HEK293 (cell line): Measurements from ENCODE around the gene CC2D1A.

Source experiments
- ELK4 ChIP-seq: IDR thresholded peaks from 2 replicates; pipeline ENCODE4 v1.6.1; 2011; ENCODE audit warnings: mild to moderate bottlenecking, low read depth, low read length, borderline replicate concordance
- GLI2 ChIP-seq: fragments of 450-650 bp; formaldehyde crosslinking; IDR thresholded peaks from 2 replicates; pipeline ENCODE4; 2017; ENCODE audit warnings: missing biosample characterization, missing genetic modification characterization, low read depth, borderline replicate concordance
- KLF17 ChIP-seq: fragments of 450-650 bp; formaldehyde crosslinking; IDR thresholded peaks from 2 replicates; pipeline ENCODE4 v1.5.1; 2016; ENCODE audit warnings: missing biosample characterization, missing genetic modification characterization
- OSR2 ChIP-seq: fragments of 450-650 bp; formaldehyde crosslinking; IDR thresholded peaks from 2 replicates; pipeline ENCODE4 v1.5.1; 2016; ENCODE audit warnings: missing biosample characterization, missing genetic modification characterization
- PATZ1 ChIP-seq: fragments of 450-650 bp; formaldehyde crosslinking; IDR thresholded peaks from 2 replicates; pipeline ENCODE4 v1.5.1; 2016; ENCODE audit warnings: missing biosample characterization, missing genetic modification characterization
- PRDM10 ChIP-seq: fragments of 450-650 bp; formaldehyde crosslinking; IDR thresholded peaks from 2 replicates; pipeline ENCODE4 v1.5.1; 2016; ENCODE audit warnings: missing biosample characterization, missing genetic modification characterization
- ZBTB17 ChIP-seq: fragments of 450-650 bp; formaldehyde crosslinking; IDR thresholded peaks from 2 replicates; pipeline ENCODE4 v1.5.1; 2016; ENCODE audit warnings: missing biosample characterization, missing genetic modification characterization
- ZNF10 ChIP-seq: fragments of 450-650 bp; formaldehyde crosslinking; IDR thresholded peaks from 2 replicates; pipeline ENCODE4 v1.5.1; 2017; ENCODE audit warnings: missing biosample characterization, missing genetic modification characterization
- ZNF155 ChIP-seq: fragments of 450-650 bp; formaldehyde crosslinking; IDR thresholded peaks from 2 replicates; pipeline ENCODE4 v1.5.1; 2016; ENCODE audit warnings: missing biosample characterization, missing genetic modification characterization
- ZNF16 ChIP-seq: fragments of 450-650 bp; formaldehyde crosslinking; IDR thresholded peaks from 2 replicates; pipeline ENCODE4 v1.5.1; 2016; ENCODE audit warnings: low read depth, missing biosample characterization, missing genetic modification characterization
- ZNF174 ChIP-seq: fragments of 450-650 bp; formaldehyde crosslinking; IDR thresholded peaks from 2 replicates; pipeline ENCODE4 v1.5.0; 2017; ENCODE audit warnings: missing biosample characterization, mild to moderate bottlenecking, missing genetic modification characterization
- ZNF223 ChIP-seq: fragments of 450-650 bp; formaldehyde crosslinking; IDR thresholded peaks from 2 replicates; pipeline ENCODE4 v1.5.1; 2016; ENCODE audit warnings: missing biosample characterization, missing genetic modification characterization
- ZNF394 ChIP-seq: fragments of 450-650 bp; formaldehyde crosslinking; IDR thresholded peaks from 2 replicates; pipeline ENCODE4 v1.5.1; 2016; ENCODE audit warnings: missing biosample characterization, missing genetic modification characterization, mild to moderate bottlenecking, moderate library complexity, borderline replicate concordance
- ZNF473 ChIP-seq: fragments of 450-650 bp; formaldehyde crosslinking; IDR thresholded peaks from 2 replicates; pipeline ENCODE4 v1.5.1; 2017; ENCODE audit warnings: missing biosample characterization, missing genetic modification characterization
- ZNF521 ChIP-seq: fragments of 450-650 bp; formaldehyde crosslinking; IDR thresholded peaks from 2 replicates; pipeline ENCODE4 v1.5.1; 2017; ENCODE audit warnings: missing biosample characterization, mild to moderate bottlenecking, missing genetic modification characterization
- ZNF555 ChIP-seq: fragments of 450-650 bp; formaldehyde crosslinking; conservative IDR thresholded peaks from 2 replicates; pipeline ENCODE4 v1.5.1; 2017; ENCODE audit warnings: missing biosample characterization, mild to moderate bottlenecking, missing genetic modification characterization, inconsistent platforms
- ZNF610 ChIP-seq: fragments of 450-650 bp; formaldehyde crosslinking; IDR thresholded peaks from 2 replicates; pipeline ENCODE4 v1.5.1; 2016; ENCODE audit warnings: missing biosample characterization, missing genetic modification characterization, borderline replicate concordance
- ZNF623 ChIP-seq: fragments of 450-650 bp; formaldehyde crosslinking; IDR thresholded peaks from 2 replicates; pipeline ENCODE4 v1.5.1; 2016; ENCODE audit warnings: missing biosample characterization, missing genetic modification characterization
- ZNF677 ChIP-seq: fragments of 450-650 bp; IDR thresholded peaks from 2 replicates; pipeline ENCODE4 v1.5.0; 2018; ENCODE audit warnings: missing biosample characterization, mild to moderate bottlenecking, missing genetic modification characterization, moderate library complexity
- ZXDB ChIP-seq: fragments of 450-650 bp; formaldehyde crosslinking; IDR thresholded peaks from 2 replicates; pipeline ENCODE4 v1.5.1; 2016; ENCODE audit warnings: missing biosample characterization, missing genetic modification characterization
- TF ChIP-seq, protein P1 (sequence below): fragments of 450-650 bp; formaldehyde crosslinking; IDR thresholded peaks from 2 replicates; pipeline ENCODE4 v1.5.1; 2016; ENCODE audit warnings: missing biosample characterization, missing genetic modification characterization
- TF ChIP-seq, protein P2 (sequence below): fragments of 450-650 bp; formaldehyde crosslinking; IDR thresholded peaks from 2 replicates; pipeline ENCODE4 v1.5.1; 2017; ENCODE audit warnings: missing biosample characterization, missing genetic modification characterization
- TF ChIP-seq, protein P3 (sequence below): fragments of 450-650 bp; formaldehyde crosslinking; IDR thresholded peaks from 2 replicates; pipeline ENCODE4 v1.5.1; 2017; ENCODE audit warnings: missing biosample characterization, missing genetic modification characterization
- TF ChIP-seq, protein P4 (sequence below): fragments of 450-650 bp; formaldehyde crosslinking; IDR thresholded peaks from 2 replicates; pipeline ENCODE4 v1.5.1; 2016; ENCODE audit warnings: missing biosample characterization, missing genetic modification characterization

Gene CC2D1A

DNA sequence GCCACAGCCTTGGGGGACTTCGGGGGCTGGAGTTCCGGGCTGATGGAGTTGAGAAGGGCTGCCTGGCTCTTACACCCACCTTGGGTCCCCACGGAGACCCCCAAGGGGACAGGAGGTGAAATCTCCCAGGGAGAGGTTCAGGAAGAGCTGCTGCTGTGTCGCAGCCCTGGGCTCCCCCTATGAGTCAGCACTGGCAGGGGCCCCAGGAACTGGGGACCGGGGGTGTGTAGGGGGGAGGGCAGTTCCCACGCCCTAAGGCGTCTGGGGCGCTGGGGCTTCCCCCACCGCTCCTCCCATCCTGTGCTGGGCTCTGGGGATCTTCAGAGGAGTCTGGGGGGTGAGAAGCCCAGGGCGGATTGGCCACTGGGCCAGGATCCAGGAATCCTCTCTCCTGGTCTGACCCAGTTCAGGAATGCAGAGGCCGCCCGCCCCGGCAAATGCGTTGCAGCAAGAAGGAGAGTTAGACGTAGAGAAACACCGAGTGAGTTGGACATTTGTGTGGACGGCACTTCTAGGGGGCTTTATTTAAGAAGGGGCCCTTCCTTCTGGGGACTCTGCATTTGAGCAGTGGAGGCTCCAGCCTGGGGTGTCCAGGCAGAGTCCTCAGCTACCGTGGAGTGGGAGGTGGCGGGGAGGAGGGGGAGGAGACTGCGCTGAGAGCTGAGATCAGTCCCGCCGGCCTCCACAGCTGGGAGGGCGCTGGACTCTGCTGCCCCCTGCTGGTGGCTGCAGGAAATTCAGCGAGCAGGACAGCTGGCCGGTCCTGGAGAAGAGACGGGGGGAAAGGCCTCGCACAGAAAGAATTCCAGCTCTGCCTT is 44.1 kb upstream of the CC2D1A start (continued):
- TF ChIP-seq ZXDB (tag by site-specific recombination) (peak; percentile 70), KLF17 (no peak), ZNF473 (tag by site-specific recombination) (no peak), OSR2 (tag by site-specific recombination) (no peak), ZNF223 (tag by site-specific recombination) (no peak), ZNF16 (no peak), ZNF677 (no peak), ZNF10 (no peak), ZNF555 (no peak), ZNF623 (tag by site-specific recombination) (no peak), ZNF521 (tag by site-specific recombination) (no peak), ELK4 (no peak), PATZ1 (tag by site-specific recombination) (peak; percentile 73), ZNF394 (tag by site-specific recombination) (peak; percentile 57; the same call in 1 of the 2 replicates), ZNF610 (tag by site-specific recombination) (no peak), ZNF174 (tag by site-specific recombination) (no peak), PRDM10 (tag by site-specific recombination) (peak; percentile 91), ZBTB17 (tag by site-specific recombination) (peak; percentile 81), GLI2 (tag by site-specific recombination) (no peak), ZNF155 (tag by site-specific recombination) (no peak)
- TF ChIP-seq, protein P1, sequence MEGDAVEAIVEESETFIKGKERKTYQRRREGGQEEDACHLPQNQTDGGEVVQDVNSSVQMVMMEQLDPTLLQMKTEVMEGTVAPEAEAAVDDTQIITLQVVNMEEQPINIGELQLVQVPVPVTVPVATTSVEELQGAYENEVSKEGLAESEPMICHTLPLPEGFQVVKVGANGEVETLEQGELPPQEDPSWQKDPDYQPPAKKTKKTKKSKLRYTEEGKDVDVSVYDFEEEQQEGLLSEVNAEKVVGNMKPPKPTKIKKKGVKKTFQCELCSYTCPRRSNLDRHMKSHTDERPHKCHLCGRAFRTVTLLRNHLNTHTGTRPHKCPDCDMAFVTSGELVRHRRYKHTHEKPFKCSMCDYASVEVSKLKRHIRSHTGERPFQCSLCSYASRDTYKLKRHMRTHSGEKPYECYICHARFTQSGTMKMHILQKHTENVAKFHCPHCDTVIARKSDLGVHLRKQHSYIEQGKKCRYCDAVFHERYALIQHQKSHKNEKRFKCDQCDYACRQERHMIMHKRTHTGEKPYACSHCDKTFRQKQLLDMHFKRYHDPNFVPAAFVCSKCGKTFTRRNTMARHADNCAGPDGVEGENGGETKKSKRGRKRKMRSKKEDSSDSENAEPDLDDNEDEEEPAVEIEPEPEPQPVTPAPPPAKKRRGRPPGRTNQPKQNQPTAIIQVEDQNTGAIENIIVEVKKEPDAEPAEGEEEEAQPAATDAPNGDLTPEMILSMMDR (tag by site-specific recombination): peak; percentile 95
- TF ChIP-seq, protein P2, sequence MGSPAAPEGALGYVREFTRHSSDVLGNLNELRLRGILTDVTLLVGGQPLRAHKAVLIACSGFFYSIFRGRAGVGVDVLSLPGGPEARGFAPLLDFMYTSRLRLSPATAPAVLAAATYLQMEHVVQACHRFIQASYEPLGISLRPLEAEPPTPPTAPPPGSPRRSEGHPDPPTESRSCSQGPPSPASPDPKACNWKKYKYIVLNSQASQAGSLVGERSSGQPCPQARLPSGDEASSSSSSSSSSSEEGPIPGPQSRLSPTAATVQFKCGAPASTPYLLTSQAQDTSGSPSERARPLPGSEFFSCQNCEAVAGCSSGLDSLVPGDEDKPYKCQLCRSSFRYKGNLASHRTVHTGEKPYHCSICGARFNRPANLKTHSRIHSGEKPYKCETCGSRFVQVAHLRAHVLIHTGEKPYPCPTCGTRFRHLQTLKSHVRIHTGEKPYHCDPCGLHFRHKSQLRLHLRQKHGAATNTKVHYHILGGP (tag by site-specific recombination): no peak
- TF ChIP-seq, protein P3, sequence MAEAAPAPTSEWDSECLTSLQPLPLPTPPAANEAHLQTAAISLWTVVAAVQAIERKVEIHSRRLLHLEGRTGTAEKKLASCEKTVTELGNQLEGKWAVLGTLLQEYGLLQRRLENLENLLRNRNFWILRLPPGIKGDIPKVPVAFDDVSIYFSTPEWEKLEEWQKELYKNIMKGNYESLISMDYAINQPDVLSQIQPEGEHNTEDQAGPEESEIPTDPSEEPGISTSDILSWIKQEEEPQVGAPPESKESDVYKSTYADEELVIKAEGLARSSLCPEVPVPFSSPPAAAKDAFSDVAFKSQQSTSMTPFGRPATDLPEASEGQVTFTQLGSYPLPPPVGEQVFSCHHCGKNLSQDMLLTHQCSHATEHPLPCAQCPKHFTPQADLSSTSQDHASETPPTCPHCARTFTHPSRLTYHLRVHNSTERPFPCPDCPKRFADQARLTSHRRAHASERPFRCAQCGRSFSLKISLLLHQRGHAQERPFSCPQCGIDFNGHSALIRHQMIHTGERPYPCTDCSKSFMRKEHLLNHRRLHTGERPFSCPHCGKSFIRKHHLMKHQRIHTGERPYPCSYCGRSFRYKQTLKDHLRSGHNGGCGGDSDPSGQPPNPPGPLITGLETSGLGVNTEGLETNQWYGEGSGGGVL (tag by site-specific recombination): peak; percentile 97
- TF ChIP-seq, protein P4, sequence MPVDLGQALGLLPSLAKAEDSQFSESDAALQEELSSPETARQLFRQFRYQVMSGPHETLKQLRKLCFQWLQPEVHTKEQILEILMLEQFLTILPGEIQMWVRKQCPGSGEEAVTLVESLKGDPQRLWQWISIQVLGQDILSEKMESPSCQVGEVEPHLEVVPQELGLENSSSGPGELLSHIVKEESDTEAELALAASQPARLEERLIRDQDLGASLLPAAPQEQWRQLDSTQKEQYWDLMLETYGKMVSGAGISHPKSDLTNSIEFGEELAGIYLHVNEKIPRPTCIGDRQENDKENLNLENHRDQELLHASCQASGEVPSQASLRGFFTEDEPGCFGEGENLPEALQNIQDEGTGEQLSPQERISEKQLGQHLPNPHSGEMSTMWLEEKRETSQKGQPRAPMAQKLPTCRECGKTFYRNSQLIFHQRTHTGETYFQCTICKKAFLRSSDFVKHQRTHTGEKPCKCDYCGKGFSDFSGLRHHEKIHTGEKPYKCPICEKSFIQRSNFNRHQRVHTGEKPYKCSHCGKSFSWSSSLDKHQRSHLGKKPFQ: no peak
